Stimulated activated CD8-positive, alpha-beta memory T cell treated with anti-CD3 and anti-CD28 coated beads, Interleukin-7, amount 100 ng/mL, for 24 hours (primary cell): Measurements from ENCODE around the gene KIF13A.
"Not testable (repeated sequence)": the region's sequence is repeated elsewhere in the genome, so short reads cannot be mapped to it uniquely, and the experiment has no call there.

Experiments used
- DNase-seq: peaks from one replicate; pipeline ENCODE4 v3.0.0-alpha.2; 2020; ENCODE audit warnings: low read depth

Gene KIF13A

GRCh38 chr6:17968876-17969275 lies 18.6 kb downstream of the KIF13A start:
- DNase-seq, result no peak

DNA sequence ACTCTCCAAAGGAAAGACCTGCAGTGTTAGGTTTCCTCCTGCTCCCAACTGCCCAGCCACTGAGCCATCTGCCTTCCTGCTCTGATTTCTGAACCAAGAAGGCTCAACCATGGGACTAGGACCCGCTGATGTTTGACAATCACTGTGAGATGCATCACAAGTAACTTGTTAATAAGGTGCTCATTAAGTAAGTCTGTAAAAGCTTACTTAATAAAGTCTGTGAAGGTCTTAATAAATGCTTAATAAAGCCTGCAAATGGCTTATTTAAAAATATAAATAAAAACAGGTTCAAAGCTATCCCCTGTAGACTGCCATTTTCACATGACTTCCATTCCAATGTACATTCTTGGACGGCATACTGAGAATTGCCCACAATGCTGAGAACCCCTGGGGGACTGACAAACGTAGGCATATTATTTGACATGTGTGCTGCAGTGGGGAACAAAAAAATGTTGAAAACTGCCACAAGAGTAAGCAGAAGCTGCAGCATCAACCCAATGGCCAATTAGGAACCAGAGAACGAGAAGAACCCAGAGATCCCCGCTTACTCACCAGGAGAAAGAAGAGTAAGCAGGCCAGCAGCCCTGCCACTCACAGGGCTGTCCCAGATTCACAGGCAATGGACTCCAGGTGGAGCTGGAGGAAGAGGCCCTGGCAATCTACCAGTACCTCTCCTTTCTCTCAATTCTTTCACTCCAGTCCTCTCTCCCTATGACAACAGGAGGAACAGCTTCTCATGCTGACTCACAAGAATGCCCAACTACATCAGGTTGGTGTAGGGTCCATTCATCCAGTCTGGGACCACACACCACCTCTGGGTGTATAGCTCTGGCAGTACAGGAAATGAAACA lies 19.5 kb downstream of the KIF13A start:
- DNase-seq, result no peak

DNA sequence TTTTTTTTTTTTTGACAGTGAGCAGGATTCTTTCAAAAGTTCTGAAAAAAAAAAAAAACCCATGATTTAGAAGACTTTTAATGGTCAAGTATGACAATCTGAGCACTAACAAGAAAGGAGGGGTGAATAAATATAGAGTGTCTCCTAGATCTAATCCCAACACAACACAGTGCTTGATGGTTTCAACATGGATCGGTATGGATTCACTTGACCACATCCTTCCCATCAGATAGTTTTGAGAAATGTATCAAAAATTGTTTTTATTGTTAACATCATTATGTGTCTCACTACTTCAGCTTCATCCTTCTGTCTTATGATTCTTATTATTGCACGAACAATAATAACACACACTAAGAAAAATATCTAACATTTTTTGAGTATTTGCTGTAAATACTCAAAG lies 21.0 kb downstream of the KIF13A start:
- no peak for DNase-seq

- no peak for DNase-seq
These were observed 22.0 kb downstream of the KIF13A start for GRCh38 chr6:17965397-17965796.

DNA sequence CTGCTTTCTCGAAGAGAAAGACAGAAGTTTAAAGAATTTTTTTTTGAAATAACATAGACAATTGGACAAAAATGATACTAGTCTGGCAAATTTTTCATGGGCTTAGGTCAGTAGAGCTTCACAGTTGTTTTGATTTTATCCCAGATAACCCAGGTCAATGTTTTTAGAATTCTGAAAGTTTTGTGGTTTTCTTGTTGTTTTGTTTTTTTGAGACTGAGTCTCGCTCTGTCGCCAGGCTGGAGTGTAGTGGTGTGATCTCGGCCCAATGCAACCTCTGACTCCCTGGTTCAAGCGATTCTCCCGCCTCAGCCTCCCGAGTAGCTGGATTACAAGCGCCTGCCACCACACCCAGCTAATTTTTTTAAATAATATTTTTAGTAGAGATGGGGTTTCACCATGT lies 22.8 kb downstream of the KIF13A start:
- no peak for DNase-seq

DNA sequence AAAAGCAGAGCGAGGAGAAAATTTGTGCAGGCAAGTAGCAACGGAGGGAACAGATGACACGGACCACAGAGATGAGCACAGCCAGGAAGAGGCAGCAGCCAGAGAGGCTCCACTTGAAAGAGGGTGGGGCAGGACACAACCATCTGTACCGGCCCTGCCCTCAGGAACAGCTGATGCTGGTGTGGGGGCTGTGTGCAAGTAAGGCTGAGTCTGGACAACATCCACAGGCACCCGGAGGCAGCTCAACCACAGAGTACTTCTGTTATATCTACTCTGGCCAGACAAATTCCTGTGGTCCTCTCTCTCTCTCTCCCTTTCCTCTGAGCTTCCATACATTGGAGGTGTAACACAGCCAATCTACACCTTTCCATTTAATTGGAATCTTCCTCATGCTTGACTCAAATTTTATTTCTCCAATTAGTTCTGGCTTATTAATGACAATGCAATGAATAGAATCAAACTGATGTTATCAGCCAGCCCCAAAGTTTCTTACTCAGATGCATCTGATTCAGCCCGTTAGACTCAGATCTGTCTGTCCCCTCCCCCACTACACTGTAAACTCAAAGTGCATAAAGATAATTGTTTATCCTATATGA lies 24.9 kb downstream of the KIF13A start:
- DNase-seq, result no peak

- DNase-seq, result no peak
These were observed 28.1 kb downstream of the KIF13A start for GRCh38 chr6:17959302-17959701.

DNA sequence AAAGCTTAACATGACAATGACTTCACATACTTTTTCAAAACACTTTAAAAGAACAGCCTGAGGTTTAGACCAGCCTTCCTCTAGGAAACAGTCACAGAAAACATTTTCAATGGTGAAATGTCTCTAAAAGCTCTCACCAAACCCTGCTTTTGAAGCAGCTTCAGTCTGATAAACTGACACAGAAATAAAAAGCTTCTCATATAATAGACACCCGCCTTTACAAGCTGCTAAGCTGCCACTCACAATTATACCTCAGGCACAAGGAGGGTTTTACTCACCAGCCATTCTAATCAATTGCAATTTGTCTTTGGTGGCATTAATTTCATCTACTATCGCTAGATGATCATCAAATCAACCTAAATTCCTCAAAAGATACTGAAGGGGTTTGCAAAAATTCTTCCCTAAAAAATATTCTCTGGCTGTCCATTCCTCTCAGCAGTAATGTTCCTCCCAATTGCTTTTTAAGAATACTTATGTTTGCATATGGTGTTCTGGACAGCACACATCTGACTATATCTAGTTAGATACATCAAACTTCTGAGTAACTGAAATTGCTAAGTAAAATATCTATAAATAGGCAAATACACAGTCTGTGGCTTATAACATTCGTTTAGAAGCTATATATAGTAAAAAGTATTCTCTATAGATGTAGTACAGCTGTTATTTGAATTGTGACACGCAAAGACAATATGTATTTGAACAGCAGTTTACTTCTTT lies 29.4 kb downstream of the KIF13A start:
- no peak for DNase-seq

DNA sequence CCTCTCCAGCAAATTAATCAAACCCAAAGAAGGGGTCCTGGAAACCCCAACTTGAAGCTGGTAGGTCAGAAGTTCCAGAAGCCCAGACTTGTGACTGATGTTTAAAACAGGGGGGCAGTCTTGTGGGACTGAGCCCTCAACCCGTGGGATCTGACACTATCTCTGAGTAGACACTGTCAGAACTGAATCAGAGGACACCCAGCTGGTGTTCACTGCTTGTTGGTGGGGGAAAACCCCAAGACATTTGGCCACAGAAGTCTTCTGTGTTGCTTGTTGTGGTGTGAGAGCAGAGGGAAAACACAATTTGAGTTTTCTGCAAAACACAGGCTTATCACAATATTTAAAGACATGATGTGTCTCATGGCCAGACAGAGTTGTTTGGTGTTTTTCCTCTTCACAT lies 29.9 kb downstream of the KIF13A start:
- no peak for DNase-seq

GRCh38 chr6:17957086-17957485 lies 30.3 kb downstream of the KIF13A start:
- DNase-seq, result no peak

DNA sequence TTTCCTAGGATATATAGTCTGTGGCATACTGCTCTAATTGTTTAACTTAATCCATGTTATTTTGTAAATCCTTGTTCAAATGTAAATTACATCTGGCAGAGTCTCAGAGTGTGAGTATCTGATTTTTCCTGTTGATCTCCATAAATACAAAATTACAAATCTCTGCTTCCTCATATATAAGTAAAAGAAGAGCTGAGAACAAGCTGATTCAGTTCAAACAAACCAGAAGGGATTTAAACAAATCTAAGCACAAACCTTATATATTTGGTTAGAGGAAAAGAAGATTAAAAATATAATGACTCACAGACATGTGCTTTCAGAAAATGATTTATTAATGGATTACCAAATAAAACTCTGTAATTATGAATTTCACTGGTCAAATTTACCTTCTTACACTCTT lies 37.3 kb downstream of the KIF13A start:
- DNase-seq, result no peak

DNA sequence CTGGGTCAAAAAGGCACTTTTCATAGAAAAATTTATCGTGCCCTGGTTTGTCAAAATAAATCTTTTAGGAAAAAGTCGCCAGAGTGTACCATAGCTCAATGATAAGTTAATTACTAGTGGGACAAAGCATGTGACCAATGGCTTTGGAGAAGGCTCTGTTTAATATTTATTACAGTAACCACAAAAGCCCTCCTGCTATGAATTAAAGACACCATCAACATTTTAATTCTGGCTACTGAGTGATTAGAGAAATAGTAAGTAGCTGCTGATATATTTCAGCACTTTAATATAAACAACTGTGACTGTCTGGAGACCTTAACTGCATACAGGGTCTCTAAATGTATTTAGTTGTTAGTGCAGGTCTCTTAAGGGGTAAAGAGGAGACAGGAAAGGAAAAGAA lies 38.3 kb downstream of the KIF13A start:
- no peak for DNase-seq

GRCh38 chr6:17948725-17949124 lies 38.7 kb downstream of the KIF13A start:
- no peak for DNase-seq

DNA sequence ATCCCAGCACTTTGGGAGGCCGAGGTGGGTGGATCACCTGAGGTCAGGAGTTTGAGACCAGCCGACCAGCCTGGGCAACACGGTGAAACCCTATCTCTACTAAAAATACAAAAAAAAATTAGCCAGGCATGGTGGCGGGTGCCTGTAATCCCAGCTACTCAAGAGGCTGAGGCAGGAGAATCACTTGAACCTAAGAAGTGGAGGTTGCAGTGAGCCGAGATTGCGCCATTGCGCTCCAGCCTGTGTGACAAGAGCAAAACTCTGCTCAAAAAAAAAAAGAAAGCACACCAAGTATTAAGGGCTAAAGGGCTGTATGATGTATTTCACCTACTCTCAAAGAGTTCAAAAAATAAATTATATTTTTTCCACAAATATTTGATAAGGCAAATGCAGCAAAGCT lies 39.9 kb downstream of the KIF13A start:
- DNase-seq, result not testable (repeated sequence)

DNA sequence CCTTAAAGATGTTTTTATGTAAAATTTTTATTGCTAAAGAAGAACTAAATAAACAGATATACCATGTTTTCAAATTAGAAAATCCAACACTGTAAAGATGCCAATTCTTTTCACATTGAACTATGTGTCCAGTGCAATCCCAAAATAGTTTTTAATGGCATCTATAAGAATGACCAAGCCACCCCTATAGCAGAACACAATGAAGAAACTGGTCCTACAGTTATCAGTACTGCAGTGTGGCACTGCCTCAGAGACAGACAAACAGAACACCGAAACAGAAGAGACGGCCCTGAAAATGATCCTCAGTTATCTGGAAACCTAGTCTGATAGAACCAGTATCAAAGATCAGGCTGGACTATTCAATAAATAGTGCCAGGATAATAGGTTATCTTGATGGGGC lies 41.9 kb downstream of the KIF13A start:
- no peak for DNase-seq

DNA sequence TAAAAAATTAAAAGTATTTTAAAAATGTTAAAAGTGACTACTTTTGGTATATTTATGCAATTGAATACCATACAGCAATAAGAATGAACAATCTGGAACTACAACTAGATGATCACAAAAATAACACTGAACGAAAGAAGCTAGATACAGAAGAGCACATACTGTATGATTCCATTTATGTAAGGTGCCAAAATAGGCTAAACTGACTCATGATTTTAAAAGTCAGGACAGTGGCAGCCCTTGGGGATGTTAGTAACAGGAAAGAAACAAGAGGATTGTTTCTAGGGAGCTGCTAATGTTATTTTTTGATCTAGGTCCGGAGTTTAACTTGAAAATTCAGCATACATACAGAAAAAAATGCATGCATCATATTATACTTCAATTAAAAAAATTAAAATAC lies 42.3 kb downstream of the KIF13A start:
- no peak for DNase-seq

DNA sequence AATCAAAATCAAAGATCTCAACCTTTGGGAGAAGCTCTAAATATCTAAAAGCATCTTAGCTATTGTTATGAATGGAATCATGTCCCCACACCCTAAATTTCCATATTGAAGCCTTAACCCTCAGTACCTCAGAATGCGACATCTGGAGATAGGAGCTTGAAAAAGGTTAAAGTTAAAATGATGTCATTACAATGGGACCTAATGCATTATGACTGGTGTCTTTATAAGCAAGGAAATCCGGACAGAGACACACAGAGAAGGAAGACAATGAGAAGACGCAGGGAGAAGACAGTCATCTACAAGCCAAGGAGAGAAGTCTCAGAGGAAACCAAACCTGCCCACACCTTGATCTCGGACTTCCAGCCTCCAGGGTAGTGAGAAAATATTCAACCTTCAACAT lies 46.1 kb downstream of the KIF13A start:
- no peak for DNase-seq

DNA sequence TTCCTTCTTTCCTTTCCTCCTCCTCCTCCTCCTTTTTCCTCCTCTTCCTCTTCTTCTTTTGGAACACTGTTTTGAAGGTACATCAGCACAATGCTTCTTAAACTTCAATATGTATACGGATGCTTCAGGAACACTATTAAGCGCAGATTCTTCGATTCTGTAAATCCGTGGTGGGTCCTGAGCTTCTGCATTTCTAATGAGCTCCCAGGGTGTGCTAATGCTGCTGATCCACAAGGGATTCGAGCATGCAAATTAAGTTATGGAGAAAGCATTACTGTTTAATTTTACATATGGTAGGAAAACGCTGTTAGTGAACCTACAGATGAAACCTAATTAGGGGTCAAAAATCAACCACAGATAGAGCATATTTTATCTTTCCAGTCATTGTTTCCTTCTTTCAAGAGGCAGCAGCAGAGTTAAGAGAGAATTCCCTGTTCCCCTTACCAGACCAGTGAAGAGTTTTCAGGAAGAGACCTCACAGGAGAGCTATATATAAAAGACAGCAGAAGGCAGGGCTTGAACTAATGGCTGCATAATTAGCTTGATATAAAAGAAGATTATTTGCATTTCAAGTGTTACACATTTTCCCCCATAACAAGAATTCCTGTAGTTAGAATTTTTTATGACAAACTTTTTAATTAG lies 47.2 kb downstream of the KIF13A start:
- DNase-seq, result no peak

DNA sequence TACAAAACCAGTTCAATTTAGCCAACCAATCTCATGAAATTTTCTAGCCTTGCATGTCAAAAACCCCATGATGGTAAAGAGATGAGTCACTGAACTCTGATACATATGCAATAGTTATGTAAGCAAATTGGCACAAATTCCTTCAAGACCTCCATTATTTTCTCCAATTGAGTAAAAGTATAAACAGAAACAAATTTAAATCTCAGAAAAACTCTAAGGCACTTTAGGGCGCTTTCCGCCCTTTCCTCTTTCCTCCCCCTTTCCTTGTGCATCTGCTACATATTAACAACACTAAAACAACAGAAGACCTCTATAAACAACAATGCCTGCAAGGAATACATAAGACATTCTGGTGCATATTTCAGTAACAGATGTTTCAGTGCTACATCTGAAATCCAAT lies 48.5 kb downstream of the KIF13A start:
- DNase-seq, result no peak

- DNase-seq, result no peak
These were observed 52.0 kb downstream of the KIF13A start for GRCh38 chr6:17935188-17936149.

DNA sequence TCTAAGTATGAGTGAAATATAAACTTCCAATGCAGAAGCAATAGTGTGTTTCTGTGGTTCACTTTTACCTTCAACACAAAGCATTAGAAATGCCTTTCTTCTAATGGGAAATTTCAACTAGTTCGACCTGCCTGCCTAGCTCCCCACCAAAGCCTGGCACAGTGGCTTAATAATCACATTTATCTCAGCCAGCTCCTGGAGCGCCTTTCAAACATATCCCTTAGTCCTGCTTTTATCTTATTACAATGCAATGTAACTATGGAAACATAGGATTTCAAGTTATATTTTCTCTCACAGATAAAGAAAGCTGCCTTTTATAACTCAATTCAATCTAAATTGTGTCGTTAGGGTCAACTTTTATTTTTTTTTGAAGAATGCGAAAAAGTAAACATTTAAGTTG lies 53.7 kb downstream of the KIF13A start:
- no peak for DNase-seq
